HCT116 (cell line): ENCODE data around the gene LIN7B.

ENCODE experiments used
- CBX3 ChIP-seq: IDR thresholded peaks from 2 replicates; pipeline ENCODE4 v1.6.1; 2012; ENCODE audit warnings: low read depth
- CEBPB ChIP-seq: IDR thresholded peaks from 2 replicates; pipeline ENCODE4 v1.6.1; 2012; ENCODE audit warnings: low read depth
- EZH2 ChIP-seq: fragments of 200-600 bp; sonication (generic); IDR thresholded peaks from 2 replicates; pipeline ENCODE4 v1.6.1; 2017; ENCODE audit warnings: antibody characterized with exemption, mixed run types
- EZH2phosphoT487 ChIP-seq: fragments of 200-600 bp; IDR thresholded peaks from 2 replicates; pipeline ENCODE4 v1.6.1; 2018; ENCODE audit warnings: antibody characterized with exemption, borderline replicate concordance
- POLR2A ChIP-seq: IDR thresholded peaks from 2 replicates; pipeline ENCODE4 v1.7.0; 2011; ENCODE audit warnings: borderline replicate concordance; ENCODE audit not compliant: insufficient read depth, insufficient read length; ENCODE audit errors: extremely low read depth
- POLR2AphosphoS5 ChIP-seq: IDR thresholded peaks from 2 replicates; pipeline ENCODE4 v1.6.1; 2011; ENCODE audit warnings: mild to moderate bottlenecking, low read depth, low read length, moderate library complexity
- SIN3A ChIP-seq: IDR thresholded peaks from 2 replicates; pipeline ENCODE4 v1.6.1; 2012; ENCODE audit warnings: low read depth
- YY1 ChIP-seq: IDR thresholded peaks from 2 replicates; pipeline ENCODE4 v1.6.1; 2011; ENCODE audit warnings: low read length, low read depth, moderate library complexity, mild to moderate bottlenecking; ENCODE audit not compliant: insufficient replicate concordance; ENCODE audit errors: extremely low read depth
- TF ChIP-seq, protein P1 (sequence below): IDR thresholded peaks from 2 replicates; pipeline ENCODE4 v1.6.1; 2012; ENCODE audit warnings: low read depth
- TF ChIP-seq, protein P2 (sequence below): IDR thresholded peaks from 2 replicates; pipeline ENCODE4 v1.6.1; 2011; ENCODE audit warnings: mild to moderate bottlenecking, low read length, moderate library complexity; ENCODE audit not compliant: insufficient replicate concordance; ENCODE audit errors: extremely low read depth
- TF ChIP-seq, protein P3 (sequence below), 3 experiments: fragments of 200-600 bp in 1 of 3; sonication (generic) in 1 of 3; IDR thresholded peaks in 2 of 3; conservative IDR thresholded peaks in 1 of 3; 2 replicates each; pipeline ENCODE4 v1.5.1; 2012 to 2017; ENCODE audit warnings: low read depth in 2 of 3, low read length in 2 of 3, antibody characterized with exemption in 1 of 3, borderline replicate concordance in 1 of 3, control low read depth in 1 of 3, mild to moderate bottlenecking in 1 of 3, mixed read lengths in 1 of 3, mixed run types in 1 of 3, moderate library complexity in 1 of 3; ENCODE audit not compliant: insufficient read depth in 1 of 3

DNA sequence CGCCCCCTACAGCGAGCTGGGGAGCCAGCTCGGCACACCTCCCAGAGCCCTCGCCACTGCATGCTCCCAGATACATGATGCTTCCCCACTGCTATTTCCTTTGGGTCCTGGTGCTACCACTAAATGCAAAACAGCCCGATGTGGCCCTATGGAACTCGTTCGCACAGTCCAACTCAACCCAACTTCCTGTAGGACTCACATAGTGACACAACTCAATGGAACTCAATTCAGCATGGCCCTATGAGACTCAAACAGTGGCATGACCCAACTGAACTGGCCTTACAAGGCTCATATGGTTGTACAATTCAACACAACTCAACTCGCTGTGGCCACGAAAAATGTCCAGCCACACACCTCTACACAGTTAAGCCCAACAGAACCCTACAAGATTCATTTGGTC is 45.1 kb upstream of the LIN7B start:
- TF ChIP-seq, protein P1, sequence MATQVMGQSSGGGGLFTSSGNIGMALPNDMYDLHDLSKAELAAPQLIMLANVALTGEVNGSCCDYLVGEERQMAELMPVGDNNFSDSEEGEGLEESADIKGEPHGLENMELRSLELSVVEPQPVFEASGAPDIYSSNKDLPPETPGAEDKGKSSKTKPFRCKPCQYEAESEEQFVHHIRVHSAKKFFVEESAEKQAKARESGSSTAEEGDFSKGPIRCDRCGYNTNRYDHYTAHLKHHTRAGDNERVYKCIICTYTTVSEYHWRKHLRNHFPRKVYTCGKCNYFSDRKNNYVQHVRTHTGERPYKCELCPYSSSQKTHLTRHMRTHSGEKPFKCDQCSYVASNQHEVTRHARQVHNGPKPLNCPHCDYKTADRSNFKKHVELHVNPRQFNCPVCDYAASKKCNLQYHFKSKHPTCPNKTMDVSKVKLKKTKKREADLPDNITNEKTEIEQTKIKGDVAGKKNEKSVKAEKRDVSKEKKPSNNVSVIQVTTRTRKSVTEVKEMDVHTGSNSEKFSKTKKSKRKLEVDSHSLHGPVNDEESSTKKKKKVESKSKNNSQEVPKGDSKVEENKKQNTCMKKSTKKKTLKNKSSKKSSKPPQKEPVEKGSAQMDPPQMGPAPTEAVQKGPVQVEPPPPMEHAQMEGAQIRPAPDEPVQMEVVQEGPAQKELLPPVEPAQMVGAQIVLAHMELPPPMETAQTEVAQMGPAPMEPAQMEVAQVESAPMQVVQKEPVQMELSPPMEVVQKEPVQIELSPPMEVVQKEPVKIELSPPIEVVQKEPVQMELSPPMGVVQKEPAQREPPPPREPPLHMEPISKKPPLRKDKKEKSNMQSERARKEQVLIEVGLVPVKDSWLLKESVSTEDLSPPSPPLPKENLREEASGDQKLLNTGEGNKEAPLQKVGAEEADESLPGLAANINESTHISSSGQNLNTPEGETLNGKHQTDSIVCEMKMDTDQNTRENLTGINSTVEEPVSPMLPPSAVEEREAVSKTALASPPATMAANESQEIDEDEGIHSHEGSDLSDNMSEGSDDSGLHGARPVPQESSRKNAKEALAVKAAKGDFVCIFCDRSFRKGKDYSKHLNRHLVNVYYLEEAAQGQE, result no peak
- TF ChIP-seq, protein P2, sequence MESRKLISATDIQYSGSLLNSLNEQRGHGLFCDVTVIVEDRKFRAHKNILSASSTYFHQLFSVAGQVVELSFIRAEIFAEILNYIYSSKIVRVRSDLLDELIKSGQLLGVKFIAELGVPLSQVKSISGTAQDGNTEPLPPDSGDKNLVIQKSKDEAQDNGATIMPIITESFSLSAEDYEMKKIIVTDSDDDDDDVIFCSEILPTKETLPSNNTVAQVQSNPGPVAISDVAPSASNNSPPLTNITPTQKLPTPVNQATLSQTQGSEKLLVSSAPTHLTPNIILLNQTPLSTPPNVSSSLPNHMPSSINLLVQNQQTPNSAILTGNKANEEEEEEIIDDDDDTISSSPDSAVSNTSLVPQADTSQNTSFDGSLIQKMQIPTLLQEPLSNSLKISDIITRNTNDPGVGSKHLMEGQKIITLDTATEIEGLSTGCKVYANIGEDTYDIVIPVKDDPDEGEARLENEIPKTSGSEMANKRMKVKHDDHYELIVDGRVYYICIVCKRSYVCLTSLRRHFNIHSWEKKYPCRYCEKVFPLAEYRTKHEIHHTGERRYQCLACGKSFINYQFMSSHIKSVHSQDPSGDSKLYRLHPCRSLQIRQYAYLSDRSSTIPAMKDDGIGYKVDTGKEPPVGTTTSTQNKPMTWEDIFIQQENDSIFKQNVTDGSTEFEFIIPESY, result no peak
- TF ChIP-seq, protein P3, sequence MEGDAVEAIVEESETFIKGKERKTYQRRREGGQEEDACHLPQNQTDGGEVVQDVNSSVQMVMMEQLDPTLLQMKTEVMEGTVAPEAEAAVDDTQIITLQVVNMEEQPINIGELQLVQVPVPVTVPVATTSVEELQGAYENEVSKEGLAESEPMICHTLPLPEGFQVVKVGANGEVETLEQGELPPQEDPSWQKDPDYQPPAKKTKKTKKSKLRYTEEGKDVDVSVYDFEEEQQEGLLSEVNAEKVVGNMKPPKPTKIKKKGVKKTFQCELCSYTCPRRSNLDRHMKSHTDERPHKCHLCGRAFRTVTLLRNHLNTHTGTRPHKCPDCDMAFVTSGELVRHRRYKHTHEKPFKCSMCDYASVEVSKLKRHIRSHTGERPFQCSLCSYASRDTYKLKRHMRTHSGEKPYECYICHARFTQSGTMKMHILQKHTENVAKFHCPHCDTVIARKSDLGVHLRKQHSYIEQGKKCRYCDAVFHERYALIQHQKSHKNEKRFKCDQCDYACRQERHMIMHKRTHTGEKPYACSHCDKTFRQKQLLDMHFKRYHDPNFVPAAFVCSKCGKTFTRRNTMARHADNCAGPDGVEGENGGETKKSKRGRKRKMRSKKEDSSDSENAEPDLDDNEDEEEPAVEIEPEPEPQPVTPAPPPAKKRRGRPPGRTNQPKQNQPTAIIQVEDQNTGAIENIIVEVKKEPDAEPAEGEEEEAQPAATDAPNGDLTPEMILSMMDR (IDR thresholded peaks at IDR 0.05 in 2 of 3, conservative IDR thresholded peaks at IDR 0.05 in 1 of 3; ENCODE audit: borderline replicate concordance in 1 of 3, insufficient read depth in 1 of 3, low read depth in 2 of 3, low read length in 2 of 3), result no peak
- TF ChIP-seq CBX3 (no peak), YY1 (no peak), SIN3A (no peak), POLR2AphosphoS5 (no peak), POLR2A (no peak), EZH2 (no peak), CEBPB (no peak), EZH2phosphoT487 (no peak)
